GM19395 (cell line): ENCODE measurements around the gene ATP6V1B1.
"Not testable (repeated sequence)": the region's sequence is repeated elsewhere in the genome, so short reads cannot be mapped to it uniquely, and the experiment has no call there.

Source experiments
- ATAC-seq: cut with Tn5 transposase; IDR thresholded peaks from one replicate; pipeline ENCODE4 v1.9.1; 2021; ENCODE audit warnings: mild to moderate bottlenecking, moderate library complexity; ENCODE audit not compliant: unreplicated experiment

The ATP6V1B1 gene

DNA sequence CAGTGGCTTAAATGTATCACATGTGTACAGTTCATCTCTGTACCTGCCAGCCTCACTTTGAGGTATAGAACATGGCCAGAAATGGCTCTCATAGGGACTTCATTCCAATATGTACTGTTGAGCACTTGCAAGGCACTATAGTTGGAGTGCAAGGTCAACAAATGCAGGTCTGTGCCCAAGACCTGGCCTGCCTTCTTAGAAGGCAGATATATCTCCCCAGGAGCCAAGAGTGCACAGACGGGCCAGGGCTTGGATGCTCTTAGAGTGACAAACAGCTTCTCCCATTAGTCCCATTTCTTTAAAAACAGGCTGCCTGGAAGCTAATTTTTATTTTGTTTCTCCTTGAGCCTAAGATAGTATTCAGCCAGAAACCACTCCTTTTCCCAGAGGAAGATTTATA lies 51.7 kb downstream of the ATP6V1B1 start:
- ATAC-seq: no peak

GRCh38 chr2:70988151-70988550 lies 52.5 kb downstream of the ATP6V1B1 start:
- ATAC-seq: no peak

DNA sequence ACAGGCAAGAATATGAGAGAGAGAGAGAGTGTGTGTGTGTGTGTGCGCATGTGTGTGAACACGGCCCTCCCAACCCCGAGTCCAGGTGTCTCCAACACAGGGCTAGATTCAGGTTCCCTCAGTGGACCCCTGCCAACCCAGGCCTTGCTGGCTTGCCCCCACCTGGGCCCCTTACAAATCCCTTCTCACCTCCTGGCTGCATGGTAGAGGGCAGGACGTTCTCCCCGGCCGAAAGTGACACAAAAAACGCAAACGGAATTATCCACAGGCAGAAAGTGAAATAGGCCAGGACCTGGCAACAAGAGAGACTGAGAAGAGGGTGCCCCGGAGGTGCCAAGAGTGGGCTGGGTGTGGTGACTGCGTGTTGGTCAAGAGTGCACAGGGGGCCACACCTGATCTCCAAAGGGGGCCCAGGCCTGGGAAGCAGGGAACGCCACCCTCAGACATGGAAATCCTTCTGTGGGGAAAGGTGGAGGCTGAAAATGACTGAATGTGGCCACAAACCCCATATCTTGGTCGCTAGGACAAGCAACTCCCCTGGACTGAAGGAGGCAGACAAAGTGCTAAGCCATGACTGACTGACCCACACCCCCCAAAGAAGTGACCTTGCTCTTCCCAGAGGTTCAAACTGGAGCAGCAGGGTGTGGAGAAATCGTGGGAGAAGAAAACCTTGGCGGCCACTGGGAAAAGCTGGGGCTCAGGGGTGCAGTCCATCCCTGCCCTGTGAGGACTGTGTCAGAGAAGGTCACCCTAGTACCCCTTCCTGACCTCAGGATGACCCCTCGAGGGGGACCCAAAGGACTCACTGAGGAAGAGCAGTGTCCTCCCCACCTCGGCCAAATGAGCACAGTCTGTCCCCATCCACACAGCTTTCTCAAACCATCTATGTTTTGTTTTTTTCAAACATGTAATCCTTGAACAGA lies 53.3 kb downstream of the ATP6V1B1 start:
- no peak for ATAC-seq

GRCh38 chr2:70990216-70990615 lies 54.5 kb downstream of the ATP6V1B1 start:
- ATAC-seq: no peak

- ATAC-seq: no peak
These were observed 55.4 kb downstream of the ATP6V1B1 start for GRCh38 chr2:70991142-70991541.

GRCh38 chr2:70991742-70992141 lies 56.0 kb downstream of the ATP6V1B1 start:
- ATAC-seq: no peak

DNA sequence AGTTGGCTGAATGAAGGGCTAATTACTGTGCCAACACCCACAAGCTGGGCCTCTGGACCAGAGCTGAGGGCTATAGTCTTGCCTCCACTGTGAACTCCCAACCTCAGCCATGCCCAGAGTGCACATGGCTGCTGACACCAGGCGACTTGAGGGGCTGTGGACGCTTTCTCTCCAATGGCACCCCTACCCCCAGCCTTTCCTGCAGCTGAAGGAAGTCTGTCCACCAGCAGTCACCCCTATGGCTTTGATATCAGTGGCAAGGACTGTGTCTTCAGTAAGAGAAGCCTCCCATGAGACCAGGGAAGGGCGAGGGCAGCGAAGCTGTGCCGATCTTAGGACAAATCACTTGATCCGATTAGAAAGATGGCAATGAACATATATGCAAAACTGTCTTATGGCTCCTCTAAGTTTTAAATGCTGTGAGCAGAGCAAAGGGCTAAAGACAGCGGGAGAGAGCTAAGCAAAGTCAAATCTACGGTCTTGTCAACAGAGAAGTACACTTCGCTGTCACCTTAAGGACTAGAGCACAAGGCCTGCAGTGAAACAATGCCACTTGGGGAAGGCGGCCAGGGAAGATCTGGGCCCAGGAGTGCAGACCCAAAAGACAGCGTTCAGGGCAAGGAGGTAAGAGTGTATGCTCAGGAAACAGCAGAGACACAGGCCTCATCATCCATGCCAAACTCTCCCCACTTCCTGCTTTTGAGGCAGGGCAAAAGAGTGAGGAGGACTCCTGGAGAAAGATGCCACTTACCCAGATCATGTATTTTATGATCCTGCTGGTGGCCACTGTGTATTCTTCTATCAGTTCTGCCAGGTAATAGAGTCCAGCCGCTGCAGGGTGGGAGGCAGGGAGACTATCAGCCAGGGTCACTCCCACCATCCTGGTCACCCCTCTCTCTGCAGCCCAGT lies 57.5 kb downstream of the ATP6V1B1 start:
- no peak for ATAC-seq

- peak; percentile 35 for ATAC-seq
These were observed 58.5 kb downstream of the ATP6V1B1 start for GRCh38 chr2:70994009-70994698.

DNA sequence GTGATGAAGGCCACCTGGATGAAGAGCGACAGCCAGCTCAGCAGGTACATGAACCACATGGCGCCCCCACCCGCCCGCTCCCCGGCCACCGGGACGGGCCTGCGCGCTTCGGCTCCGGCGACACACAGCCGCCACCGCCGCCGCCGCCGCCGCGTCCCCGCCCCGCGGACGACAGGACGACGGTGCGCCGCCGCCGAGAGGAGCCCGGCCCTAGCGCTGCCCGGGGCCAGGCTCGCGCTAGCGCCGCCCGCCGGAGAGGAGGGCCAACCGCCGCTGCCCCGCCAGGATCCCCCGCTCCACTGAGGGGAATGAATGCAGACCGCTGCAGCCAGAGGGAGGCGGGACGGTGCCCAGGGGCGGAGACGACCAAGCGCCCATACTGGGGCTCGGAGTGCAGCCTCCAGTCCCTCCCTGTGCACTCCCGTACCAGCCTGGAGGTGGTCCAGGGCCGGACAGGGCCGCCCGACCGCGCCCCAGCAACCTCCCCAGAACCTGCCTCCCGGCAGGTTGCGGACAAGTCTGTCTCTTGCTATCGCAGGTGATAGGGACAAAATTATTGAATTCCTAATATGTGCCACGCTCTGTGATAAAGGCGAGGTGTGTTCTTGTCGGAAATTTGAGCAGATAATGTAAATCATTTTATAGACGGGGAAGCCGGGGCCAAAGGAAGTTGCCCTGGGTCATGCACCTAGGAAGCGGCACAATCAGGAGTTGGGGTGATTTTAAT lies 59.2 kb downstream of the ATP6V1B1 start, which contains the start of gene TEX261:
TSS of gene TEX261 (minus strand) at position 175 of the 727 bp plus-strand sequence. CDS start at position 59, 116 bp downstream.
- peak; percentile 95 for ATAC-seq

- peak; percentile 57 for ATAC-seq
These were observed 59.7 kb downstream of the ATP6V1B1 start for GRCh38 chr2:70995426-70995729.

DNA sequence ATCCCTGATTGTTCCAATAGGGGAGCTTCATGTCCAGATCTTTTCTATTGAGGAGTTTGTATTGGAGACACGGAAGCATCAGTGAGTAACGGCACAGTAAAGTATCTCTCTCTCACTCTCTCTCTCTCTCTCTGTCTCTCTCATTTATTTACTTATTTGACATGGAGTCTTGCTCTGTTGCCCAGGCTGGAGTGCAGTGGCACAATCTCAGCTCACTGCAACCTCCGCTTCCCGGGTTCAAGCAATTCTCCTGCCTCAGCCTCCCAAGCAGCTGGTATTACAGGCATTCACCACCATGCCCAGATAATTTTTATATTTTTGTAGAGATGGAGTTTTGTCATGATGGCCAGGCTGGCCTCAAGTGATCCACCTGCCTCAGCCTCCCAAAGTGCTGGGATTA lies 63.2 kb downstream of the ATP6V1B1 start:
- not testable (repeated sequence) for ATAC-seq

DNA sequence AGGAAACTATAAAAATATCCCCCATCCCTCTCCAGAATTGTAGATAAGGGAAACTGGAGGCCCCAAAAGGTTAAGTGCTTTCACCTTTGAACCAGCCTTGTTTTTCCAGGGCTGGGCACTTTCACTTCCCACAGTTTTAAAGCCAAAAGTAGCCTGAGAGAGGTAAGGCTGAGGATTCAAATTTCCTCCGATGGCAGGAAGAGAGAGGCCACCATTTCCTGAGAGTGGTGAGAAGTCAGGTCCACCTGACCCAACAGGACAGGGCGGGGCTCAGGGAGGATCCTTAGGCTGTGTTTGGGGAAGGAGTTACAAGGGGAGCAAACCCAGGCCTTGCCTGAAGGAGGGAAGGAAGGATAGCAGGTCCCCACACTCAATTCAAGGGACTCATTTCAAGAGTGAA lies 63.7 kb downstream of the ATP6V1B1 start:
- ATAC-seq: no peak

GRCh38 chr2:70999931-71000330 lies 64.2 kb downstream of the ATP6V1B1 start:
- not testable (repeated sequence) for ATAC-seq

DNA sequence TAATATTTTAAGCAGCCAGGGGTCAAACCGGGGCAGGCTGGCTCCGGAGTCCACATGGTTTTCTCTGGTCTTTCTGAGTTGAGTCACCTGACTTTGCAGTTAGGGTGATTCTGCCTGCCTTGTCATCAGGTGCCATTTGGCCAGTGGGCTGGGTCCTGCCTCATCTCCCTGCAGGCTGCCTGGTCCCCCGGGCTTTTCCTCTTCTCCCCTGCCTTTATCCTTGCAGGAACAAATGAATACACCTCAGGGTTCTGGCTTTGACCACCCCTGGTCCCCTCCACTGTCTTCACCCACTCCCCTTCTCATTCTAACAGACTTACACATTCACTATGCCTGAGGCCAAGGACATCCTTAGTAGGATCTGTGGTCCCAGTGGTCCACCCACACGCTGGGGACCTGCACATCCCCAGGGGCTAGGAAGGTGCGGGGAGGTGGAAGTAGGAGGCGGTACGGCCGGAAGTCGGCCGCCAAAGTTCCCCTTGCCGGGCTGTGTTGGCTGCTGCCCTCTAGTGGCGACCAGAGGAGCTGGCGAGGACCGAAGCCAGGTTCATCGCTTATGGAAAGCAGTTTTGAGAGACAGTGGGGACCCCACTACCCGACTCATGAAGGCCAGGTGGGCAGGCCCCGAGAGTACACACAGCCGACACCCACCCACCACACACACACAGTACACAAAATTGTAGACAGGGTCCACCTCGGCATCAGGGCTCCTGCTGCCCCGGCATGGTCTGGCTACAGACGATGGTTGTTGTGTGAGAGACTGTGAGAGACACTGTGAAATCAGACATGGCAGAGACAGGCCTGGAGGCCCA lies 65.3 kb downstream of the ATP6V1B1 start:
- peak; percentile 91 for ATAC-seq

- ATAC-seq: no peak
These were observed 65.9 kb downstream of the ATP6V1B1 start for GRCh38 chr2:71001592-71001927.

- ATAC-seq: no peak
These were observed 66.4 kb downstream of the ATP6V1B1 start for GRCh38 chr2:71001981-71002570.

- no peak for ATAC-seq
These were observed 67.7 kb downstream of the ATP6V1B1 start for GRCh38 chr2:71003396-71003795.

DNA sequence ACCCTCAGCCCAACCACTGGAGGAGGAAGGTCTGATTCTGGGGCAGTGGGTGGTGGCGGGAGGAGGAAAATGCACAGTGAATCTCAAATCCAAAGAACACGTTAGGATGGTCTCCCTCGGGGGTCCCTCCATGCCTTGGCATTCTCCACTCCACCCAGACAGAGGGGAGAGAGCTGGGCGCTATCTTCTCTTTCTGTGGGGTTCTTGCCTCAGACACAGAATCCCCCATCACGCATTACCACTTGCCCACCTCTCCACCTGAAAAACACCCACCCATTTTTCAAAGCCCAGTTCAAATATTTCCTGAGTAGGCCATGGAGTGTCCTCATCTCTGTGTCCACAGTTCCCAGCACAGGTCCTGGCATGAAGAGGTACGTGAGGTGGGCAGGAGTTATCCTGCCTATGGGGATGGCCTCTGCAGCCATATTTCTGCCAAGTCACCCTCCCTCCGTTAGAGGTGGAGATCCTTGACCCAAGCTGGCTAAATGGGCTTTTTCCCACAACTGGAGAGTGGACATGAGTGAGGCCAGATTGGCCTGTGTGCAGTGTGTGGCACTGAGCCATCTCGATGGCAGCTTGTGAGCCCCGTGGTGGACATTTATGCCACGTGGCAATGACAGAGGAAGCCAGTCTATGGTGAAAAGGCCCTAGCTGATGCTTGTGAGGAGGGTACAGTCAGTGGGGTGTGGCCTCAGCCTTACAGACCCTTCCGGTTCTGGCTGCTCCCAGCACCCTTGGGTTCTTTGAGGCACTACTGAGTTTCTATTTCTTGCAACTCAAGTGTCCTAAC lies 68.5 kb downstream of the ATP6V1B1 start:
- ATAC-seq: no peak

DNA sequence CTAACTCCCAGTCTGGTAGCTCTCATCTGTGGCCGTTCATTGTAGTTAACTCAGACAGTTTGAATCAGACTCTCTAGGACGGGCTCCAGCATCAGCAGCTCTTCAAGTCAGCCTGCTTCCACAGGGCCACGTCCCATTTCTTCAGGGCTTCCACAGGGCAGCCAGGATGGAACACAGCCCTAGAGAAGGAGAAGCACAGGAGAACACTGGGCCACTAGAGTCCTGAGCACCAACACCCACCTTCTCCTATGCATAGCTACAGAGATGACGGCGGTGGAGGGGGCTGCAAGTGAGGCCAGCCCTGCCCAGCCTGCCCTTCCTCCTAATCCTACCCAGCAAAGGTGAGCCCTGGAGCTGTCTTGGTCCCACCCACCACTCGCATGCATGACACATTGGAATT lies 69.2 kb downstream of the ATP6V1B1 start:
- ATAC-seq: no peak
